GM12892 (cell line): ENCODE results near the gene FBXL15.
"Not testable (repeated sequence)": the region's sequence is repeated elsewhere in the genome, so short reads cannot be mapped to it uniquely, and the experiment has no call there.

Source experiments
- DNase-seq: peaks from one replicate; pipeline ENCODE4 v3.0.0; 2011; ENCODE audit not compliant: insufficient read length
- FAIRE-seq: peaks from 2 replicates; lab custom pipeline; 2011; peaks lifted over from hg19 to GRCh38; lab: Jason Lieb, UNC
- POLR2A ChIP-seq: IDR thresholded peaks from 2 replicates; pipeline ENCODE4 v1.6.1; 2011; ENCODE audit warnings: low read depth, low read length, control low read depth
- POLR2AphosphoS5 ChIP-seq: IDR thresholded peaks from 2 replicates; pipeline ENCODE4 v1.6.1; 2011; ENCODE audit warnings: low read depth, low read length, control low read depth
- TAF1 ChIP-seq: IDR thresholded peaks from 2 replicates; pipeline ENCODE4 v1.6.1; 2011; ENCODE audit warnings: low read depth, mild to moderate bottlenecking, control low read depth, low read length, borderline replicate concordance

The FBXL15 gene

DNA sequence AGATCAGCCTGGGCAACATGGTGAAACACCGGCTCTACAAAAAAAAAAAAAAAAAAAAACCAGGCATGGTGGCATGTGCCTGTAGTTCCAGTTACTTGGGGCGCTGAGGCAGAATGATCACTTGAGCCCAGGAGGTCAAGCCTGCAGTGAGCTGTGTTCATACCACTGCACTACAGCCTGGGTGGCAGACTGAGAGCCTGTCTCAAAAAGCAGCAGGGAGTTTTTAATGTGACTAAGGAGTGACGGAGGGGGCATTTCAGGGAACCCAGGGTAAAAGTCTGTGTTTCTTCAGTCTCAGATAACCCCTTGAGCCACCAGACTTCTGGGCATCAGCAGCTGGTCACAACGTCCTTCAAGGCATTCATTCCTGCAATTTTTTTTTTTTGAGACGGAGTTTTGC lies 32.9 kb downstream of the FBXL15 start:
- no peak for DNase-seq
- FAIRE-seq: no peak
- no peak for TF ChIP-seq POLR2A

DNA sequence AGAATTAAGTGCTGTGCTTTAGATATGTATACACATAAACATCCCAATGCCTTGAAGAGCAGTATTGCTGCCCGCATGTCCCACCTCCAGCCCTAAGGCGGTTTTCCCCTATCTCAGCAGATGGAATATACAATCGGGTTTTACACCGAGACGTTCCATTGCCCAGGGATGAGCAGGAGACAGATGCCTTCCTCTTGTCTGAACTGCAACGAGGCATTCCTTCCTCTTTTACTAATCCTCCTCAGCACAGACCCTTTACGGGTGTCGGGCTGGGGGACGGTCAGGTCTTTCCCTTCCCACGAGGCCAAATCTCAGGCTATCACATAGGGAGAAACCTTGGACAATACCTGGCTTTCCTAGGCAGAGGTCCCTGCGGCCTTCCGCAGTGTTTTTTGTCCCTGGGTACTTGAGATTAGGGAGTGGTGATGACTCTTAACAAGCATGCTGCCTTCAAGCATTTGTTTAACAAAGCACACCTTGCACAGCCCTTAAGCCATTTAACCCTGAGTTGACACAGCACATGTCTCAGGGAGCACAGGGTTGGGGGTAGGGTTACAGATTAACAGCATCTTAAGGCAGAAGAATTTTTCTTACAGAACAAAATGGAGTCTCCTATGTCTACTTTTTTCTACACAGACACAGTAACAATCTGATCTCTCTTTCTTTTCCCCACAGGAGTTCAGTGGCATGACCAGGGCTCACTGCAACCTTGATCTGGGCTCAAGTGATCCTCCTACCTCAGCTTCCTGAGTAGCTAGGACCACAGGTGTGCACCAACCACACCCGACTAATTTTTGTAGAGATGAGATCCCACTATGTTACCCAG lies 34.2 kb downstream of the FBXL15 start:
- not testable (repeated sequence) for FAIRE-seq, DNase-seq

GRCh38 chr10:102455893-102456471 lies 35.3 kb downstream of the FBXL15 start:
- no peak for FAIRE-seq
- TF ChIP-seq TAF1 (no peak), POLR2A (no peak), POLR2AphosphoS5 (no peak)

DNA sequence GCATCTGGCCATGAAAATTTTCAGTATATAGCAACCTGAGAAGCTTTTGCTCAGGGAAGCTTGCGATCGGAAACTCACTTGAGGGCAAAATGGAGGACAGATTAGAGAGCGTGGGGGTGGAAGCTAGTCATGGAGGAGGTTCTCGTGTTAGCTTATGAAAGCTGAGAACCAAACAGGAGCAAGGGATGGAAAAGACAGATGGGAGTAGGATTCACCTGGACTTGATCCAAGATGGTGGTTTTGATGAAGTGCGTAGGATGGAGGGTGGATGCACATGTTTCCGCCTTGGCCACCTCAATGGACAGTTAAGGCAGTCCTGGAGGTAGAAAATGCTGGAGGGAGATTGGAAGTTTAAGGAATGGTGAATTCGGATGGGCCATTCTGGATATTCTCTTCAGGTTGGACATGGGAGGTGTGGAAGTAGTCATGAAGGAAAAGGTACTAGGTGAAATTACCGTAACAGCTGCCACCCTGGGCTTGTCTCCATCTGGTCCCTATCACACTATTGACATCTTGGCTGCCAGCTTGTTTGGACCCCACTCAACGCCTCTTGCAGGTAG lies 37.0 kb downstream of the FBXL15 start:
- DNase-seq: no peak
- FAIRE-seq: no peak
- TF ChIP-seq POLR2A (no peak), POLR2AphosphoS5 (no peak), TAF1 (no peak)

More at GRCh38 chr10:102455893-102456471, 35.3 kb downstream of the FBXL15 start:
- DNase-seq: no peak

DNA sequence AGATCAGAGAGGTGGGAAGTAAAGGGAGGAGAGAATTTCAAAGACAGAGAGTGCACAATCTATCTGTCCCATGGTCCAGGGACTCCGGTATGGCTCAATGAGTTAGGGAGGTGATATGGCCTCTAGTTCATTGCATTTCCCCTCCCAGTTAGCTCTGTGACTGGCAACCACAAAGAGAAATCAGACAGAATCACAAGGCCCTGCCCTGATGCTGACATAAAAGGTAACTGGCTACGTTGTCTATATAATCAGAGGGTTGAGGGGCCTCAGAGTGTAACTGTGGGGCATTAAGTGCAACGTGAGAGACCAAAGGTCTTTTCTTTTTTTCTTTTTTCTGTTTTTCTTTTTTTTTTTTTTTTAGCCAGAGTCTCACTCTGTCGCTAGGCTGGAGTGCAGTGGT lies 38.0 kb downstream of the FBXL15 start:
- FAIRE-seq (no peak), DNase-seq (no peak)
- TF ChIP-seq POLR2A (no peak), TAF1 (no peak), POLR2AphosphoS5 (no peak)

- FAIRE-seq (no peak), DNase-seq (no peak)
- TF ChIP-seq POLR2A (peak; percentile 33; the same call in 1 of the 2 replicates), POLR2AphosphoS5 (no peak)
Measured at GRCh38 chr10:102460836-102461186, 40.2 kb downstream of the FBXL15 start.

- TF ChIP-seq POLR2A: peak; percentile 39; the same call in 1 of the 2 replicates
- TF ChIP-seq POLR2AphosphoS5: no peak
Measured at GRCh38 chr10:102461187-102462054, 40.8 kb downstream of the FBXL15 start.

GRCh38 chr10:102462512-102463054 lies 41.9 kb downstream of the FBXL15 start:
- DNase-seq: no peak
- TF ChIP-seq POLR2A (no peak), TAF1 (no peak)
- FAIRE-seq: no peak

More at GRCh38 chr10:102461187-102462054, 40.8 kb downstream of the FBXL15 start:
- DNase-seq (peak; percentile 100), FAIRE-seq (peak; percentile 93)

GRCh38 chr10:102463983-102464382 lies 43.3 kb downstream of the FBXL15 start:
- FAIRE-seq (no peak), DNase-seq (no peak)

GRCh38 chr10:102465466-102465865 lies 44.8 kb downstream of the FBXL15 start:
- FAIRE-seq (no peak), DNase-seq (no peak)
- TF ChIP-seq POLR2A: no peak
- TF ChIP-seq TAF1: no peak
- TF ChIP-seq POLR2AphosphoS5: no peak

More at GRCh38 chr10:102463983-102464382, 43.3 kb downstream of the FBXL15 start:
- TF ChIP-seq TAF1: no peak
- no peak for TF ChIP-seq POLR2A
- no peak for TF ChIP-seq POLR2AphosphoS5

DNA sequence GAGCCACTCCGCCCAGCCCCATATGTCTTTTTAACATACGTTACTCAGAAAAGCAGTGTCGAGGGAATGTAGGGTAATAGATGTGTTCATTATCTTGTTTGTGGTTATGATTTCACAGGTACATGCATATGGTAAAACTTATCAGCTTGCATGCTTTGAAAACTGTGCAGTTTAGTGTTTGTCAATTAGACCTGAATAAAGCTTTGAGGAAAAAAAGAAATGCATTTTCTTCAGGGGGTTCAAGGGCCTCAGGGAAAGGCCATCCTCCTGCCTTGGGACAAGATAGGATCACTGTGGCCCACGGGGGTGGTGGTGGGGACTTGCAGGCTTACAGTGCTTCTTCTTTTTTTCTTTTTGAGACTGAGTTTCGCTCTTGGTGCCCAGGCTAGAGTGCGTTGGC lies 46.7 kb downstream of the FBXL15 start:
- no peak for DNase-seq
- TF ChIP-seq POLR2A (no peak), TAF1 (no peak), POLR2AphosphoS5 (no peak)
- no peak for FAIRE-seq
